HFFc6 (cell line): ENCODE data around the gene GGT7. TPM values are rescaled to one million over a fixed set of nuclear protein-coding genes. Genes with fewer than 3 reads are reported as not detected.

Source experiments
- DNase-seq: peaks from one replicate; pipeline ENCODE4 v3.0.0-alpha.2; 2018
- H3K27ac Mint-ChIP-seq: 2 replicates; pipeline ENCODE4 v1.8.0; 2020; ENCODE audit warnings: mild to moderate bottlenecking, mixed read lengths
- H3K27me3 Mint-ChIP-seq: 2 replicates; pipeline ENCODE4 v1.8.0; 2021; ENCODE audit warnings: mild to moderate bottlenecking, moderate library complexity, mixed read lengths; ENCODE audit not compliant: insufficient read depth
- H3K36me3 Mint-ChIP-seq: 2 replicates; pipeline ENCODE4 v1.8.0; 2021; ENCODE audit warnings: low read depth, mixed read lengths
- H3K4me1 Mint-ChIP-seq: 2 replicates; pipeline ENCODE4 v1.8.0; 2020; ENCODE audit warnings: low read depth, mixed read lengths
- H3K4me3 Mint-ChIP-seq: 2 replicates; pipeline ENCODE4 v1.8.0; 2020; ENCODE audit warnings: mild to moderate bottlenecking, moderate library complexity, mixed read lengths
- H3K9me3 Mint-ChIP-seq: 2 replicates; pipeline ENCODE4 v1.8.0; 2020; ENCODE audit warnings: mild to moderate bottlenecking, mixed read lengths
- total RNA-seq, 6 experiments: library from RNA; stranded (reverse); fragmentation: NEBNext Ultra II Directional; extraction: Animal tissue kit (Norgen Biotek cat#: 25700); gene quantifications; 2 replicates in 1 of 6; 3 replicates in 5 of 6; pipeline ENCODE4 v1.2.3, GENCODE V29; 2021
- TF ChIP-seq, protein P1 (sequence below): fragments of 200-600 bp; sonication (generic); IDR thresholded peaks from 2 replicates; pipeline ENCODE4 v1.5.0; 2021; ENCODE audit warnings: antibody characterized with exemption, mild to moderate bottlenecking

Gene GGT7
- total RNA-seq, 6 experiments from 2014 or later = 13.3 to 17.3 (median 16.1) TPM

DNA sequence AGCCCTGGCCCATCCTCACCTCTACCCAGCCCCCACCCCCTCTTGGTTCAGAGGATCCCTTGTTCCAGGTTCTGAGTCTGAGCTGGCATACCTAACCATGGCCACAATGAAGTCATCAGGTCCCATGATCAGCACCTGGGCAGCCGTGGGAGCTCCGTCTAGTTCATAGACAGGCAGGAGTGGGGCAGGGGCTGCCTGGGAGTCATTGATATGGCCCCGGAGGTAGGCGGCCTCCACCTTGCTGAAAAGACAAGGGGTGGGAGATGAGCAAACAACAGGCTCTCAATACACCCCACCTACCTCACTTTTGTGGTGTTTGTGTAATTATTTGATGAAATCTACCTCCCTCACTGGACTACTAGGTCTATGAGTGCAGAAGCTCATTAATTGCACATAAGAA, 20.4 kb downstream of the GGT7 start:
- no peaks in the 10 kb centered on the region for H3K4me1 Mint-ChIP-seq
- DNase-seq = no peak
- no peaks in the 10 kb centered on the region for H3K27me3 Mint-ChIP-seq
- 0 out of 2 replicates have a peak, but pooled peaks cover 5% of the 10 kb centered on the region for H3K36me3 Mint-ChIP-seq
- TF ChIP-seq, protein P1, sequence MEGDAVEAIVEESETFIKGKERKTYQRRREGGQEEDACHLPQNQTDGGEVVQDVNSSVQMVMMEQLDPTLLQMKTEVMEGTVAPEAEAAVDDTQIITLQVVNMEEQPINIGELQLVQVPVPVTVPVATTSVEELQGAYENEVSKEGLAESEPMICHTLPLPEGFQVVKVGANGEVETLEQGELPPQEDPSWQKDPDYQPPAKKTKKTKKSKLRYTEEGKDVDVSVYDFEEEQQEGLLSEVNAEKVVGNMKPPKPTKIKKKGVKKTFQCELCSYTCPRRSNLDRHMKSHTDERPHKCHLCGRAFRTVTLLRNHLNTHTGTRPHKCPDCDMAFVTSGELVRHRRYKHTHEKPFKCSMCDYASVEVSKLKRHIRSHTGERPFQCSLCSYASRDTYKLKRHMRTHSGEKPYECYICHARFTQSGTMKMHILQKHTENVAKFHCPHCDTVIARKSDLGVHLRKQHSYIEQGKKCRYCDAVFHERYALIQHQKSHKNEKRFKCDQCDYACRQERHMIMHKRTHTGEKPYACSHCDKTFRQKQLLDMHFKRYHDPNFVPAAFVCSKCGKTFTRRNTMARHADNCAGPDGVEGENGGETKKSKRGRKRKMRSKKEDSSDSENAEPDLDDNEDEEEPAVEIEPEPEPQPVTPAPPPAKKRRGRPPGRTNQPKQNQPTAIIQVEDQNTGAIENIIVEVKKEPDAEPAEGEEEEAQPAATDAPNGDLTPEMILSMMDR = no peak
- no peak overlapping the region for H3K27ac Mint-ChIP-seq
- H3K9me3 Mint-ChIP-seq = no peaks in the 10 kb centered on the region
- H3K4me3 Mint-ChIP-seq = no peak overlapping the region

DNA sequence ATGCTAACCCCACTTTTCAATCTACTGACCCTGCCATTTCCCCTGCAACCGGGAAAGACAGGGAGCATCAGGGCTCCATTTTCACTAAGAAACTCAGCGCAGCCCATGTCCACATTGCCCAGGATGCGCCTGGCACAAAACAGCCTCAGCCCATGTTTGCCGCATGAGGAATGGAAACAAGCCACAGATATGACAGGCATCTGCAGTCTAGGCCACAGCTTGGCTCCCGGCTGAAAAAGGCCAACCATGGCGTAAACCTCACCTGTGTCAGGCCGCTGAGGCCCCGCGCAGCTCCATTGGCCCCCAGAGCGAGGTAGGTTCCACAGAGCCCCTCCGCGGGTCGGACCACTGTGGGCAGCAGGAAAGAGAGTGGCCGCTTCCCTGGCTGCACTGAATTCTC, 21.7 kb downstream of the GGT7 start:
- no peak overlapping the region for H3K4me3 Mint-ChIP-seq
- H3K27ac Mint-ChIP-seq = no peak overlapping the region
- TF ChIP-seq, protein P1 = no peak
- no peaks in the 10 kb centered on the region for H3K27me3 Mint-ChIP-seq
- H3K4me1 Mint-ChIP-seq = no peaks in the 10 kb centered on the region
- no peak for DNase-seq
- H3K36me3 Mint-ChIP-seq = 0 out of 2 replicates have a peak, but pooled peaks cover 5% of the 10 kb centered on the region
- no peaks in the 10 kb centered on the region for H3K9me3 Mint-ChIP-seq

DNA sequence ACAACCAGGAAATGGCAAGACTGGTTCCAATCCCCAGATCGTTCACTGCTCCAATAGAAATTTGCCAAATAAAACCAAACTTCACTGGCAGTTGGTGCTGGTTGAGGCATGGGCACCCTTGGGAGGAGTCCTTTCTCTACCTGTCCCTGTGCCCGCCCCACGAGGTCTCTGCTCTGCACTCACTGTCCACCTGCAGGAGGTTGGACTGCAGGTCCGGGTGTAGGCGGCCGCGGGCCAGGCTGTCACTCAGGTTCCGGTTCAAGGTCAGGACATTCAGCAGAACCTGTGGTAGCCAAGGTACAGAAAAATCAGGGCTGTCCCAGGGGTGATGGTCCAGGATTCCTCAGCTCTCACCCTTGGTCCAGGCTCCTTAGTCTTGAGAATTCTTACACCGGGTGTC, 22.9 kb downstream of the GGT7 start:
- H3K27ac Mint-ChIP-seq = no peak overlapping the region
- H3K27me3 Mint-ChIP-seq = no peaks in the 10 kb centered on the region
- 0 out of 2 replicates have a peak, but pooled peaks cover 5% of the 10 kb centered on the region for H3K36me3 Mint-ChIP-seq
- no peaks in the 10 kb centered on the region for H3K9me3 Mint-ChIP-seq
- TF ChIP-seq, protein P1 = no peak
- DNase-seq = no peak
- no peaks in the 10 kb centered on the region for H3K4me1 Mint-ChIP-seq
- no peak overlapping the region for H3K4me3 Mint-ChIP-seq

DNA sequence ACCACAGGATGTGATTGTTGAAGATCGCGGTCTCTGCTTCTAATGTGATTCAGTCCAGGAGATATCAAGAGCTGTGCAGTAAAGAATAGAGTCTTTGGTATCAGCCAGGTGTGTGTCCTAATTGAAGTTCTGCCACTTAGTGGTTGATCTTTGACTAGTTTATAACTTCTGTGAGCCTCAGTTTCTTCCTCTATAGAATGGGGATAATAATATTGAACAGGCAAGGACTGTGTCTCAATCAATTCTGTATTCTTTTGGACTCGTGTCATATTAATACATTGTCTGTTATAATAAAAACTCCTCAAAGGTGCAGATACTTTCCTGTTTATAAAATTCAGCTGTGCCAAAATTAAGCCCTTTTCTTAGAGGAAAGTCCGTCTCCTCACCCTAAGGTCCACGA, 24.1 kb downstream of the GGT7 start:
- no peak overlapping the region for H3K4me3 Mint-ChIP-seq
- H3K9me3 Mint-ChIP-seq = no peaks in the 10 kb centered on the region
- 0 out of 2 replicates have a peak, but pooled peaks cover 5% of the 10 kb centered on the region for H3K36me3 Mint-ChIP-seq
- no peak for DNase-seq
- H3K4me1 Mint-ChIP-seq = no peaks in the 10 kb centered on the region
- no peaks in the 10 kb centered on the region for H3K27me3 Mint-ChIP-seq
- no peak overlapping the region for H3K27ac Mint-ChIP-seq
- TF ChIP-seq, protein P1 = no peak

DNA sequence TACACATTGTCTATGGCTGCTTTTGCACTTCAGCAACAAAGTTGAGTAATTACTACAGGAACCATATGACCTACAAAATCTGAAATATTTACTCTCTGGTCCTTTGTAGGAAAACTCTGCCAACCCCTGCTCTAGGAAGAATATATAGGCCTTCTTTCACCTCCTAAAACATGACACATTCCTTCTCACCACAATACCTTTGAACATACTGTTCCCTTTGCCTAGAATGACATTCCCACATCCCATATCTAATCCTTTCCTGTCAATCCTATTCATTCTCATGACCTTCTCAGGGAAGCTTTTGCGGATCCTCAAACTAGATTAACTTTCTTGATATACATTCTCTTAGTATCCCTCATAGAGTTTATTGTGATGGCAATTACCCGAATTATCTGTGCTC, 29.2 kb downstream of the GGT7 start:
- H3K36me3 Mint-ChIP-seq = no peaks in the 10 kb centered on the region
- H3K27ac Mint-ChIP-seq = no peak overlapping the region
- no peaks in the 10 kb centered on the region for H3K4me1 Mint-ChIP-seq
- DNase-seq = no peak
- no peaks in the 10 kb centered on the region; the same call in none of the 2 replicates for H3K27me3 Mint-ChIP-seq
- H3K4me3 Mint-ChIP-seq = no peak overlapping the region
- TF ChIP-seq, protein P1 = no peak
- H3K9me3 Mint-ChIP-seq = no peaks in the 10 kb centered on the region

DNA sequence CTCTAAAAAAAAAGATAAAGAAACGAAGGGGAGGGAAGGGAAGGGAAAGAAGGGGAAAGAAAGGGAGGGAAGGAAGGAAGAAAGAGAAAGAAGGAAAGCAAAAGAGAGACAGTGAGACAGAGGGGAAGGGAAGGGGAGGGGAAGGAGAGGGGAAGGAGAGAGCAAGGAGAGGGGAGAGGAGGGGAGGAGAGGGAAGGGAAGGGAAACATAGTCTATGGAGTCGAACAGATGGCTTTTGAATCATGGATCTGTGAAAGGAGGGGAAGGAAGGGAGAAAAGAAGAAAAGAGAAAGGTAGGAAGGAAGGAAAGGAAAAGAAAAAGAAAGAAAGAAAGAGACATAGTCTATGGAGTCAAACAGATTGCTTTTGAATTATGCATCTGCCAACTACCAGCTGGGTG, 30.5 kb downstream of the GGT7 start:
- TF ChIP-seq, protein P1 = no peak
- DNase-seq = no peak
- Mint-ChIP-seq H3K27ac (no peak overlapping the region), H3K36me3 (no peaks in the 10 kb centered on the region), H3K9me3 (no peaks in the 10 kb centered on the region), H3K27me3 (no peaks in the 10 kb centered on the region; the same call in none of the 2 replicates), H3K4me3 (no peak overlapping the region), H3K4me1 (no peaks in the 10 kb centered on the region)
